ENCODE results near the gene GLIPR1L1. TPM values are rescaled to one million over a fixed set of nuclear protein-coding genes. Genes with fewer than 3 reads are reported as not detected.

Gene GLIPR1L1, protein sequence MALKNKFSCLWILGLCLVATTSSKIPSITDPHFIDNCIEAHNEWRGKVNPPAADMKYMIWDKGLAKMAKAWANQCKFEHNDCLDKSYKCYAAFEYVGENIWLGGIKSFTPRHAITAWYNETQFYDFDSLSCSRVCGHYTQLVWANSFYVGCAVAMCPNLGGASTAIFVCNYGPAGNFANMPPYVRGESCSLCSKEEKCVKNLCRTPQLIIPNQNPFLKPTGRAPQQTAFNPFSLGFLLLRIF
- not detected in 5 replicates for total RNA-seq (2022; extraction: Qiagen RNA extraction)

DNA sequence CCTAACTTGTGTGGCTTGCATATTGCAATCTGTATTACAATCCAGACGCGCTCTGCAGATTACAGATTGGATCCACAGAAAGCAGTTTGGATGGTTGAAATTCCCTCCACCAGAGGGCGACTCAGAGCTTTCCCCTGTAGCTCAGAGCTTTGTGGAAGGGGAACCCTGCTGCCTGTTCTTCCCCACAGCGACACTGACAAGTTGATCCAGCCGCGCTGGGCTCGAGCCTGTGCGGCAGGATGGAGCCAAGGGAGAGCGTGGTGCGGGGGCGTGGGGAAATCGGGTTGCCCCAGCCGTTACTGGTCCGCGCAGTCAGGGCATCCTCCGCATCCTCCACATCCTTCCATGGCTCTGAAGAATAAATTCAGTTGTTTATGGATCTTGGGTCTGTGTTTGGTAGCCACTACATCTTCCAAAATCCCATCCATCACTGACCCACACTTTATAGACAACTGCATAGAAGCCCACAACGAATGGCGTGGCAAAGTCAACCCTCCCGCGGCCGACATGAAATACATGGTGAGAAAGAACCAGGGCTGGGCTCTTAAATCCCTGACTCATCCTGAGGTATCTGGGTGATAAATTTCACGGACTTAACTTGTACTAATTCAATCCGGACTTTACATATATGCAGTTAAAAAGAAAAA is at the start of gene GLIPR1L1:
TSS of gene GLIPR1L1 (plus strand) at position 287 of the 647 bp plus-strand sequence. CDS start at position 346, 59 bp downstream.

DNA sequence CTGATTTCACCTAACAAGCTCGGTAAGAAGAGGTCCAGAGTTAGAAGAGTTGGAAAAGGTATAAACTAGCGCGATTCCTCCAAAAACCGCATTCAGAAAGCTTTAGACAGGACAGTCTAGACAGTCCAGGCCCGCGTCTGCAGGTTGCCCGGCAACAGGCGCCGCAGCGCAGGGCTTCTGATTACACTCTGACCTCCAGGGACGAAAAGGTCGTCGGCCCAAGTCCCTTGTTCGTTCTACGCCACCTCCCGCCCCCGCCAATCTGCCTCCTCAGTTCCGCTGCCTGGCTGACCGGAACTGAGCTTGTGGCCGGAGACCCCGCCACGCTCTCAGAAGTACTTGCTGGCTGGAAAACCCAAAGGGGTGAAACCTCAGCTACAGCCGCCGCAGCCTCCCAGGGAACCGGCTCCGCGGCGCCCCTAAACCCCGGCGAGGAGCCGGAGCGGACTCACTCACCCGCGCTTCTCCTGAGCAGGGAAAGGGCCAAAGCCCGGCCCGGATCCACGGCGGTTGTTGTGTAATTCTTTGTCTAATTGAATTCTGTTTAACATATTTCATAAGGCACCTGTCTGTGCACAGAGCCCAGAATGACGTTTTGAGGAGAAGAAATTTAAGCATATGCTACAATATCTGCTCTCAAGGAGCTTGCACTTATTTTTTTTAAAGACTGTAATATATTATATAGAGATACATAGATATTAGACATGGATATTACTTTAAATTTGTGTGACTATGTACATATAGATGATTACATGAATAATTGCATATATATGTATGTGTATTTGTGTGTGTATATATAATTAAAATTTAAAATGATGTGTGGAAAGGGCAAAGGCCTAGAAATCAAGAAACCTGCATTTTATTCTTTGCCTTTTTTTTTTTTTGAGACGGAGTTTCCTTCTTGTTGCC is 4.3 kb upstream of the GLIPR1L1 start, which contains the start of gene CAPS2:
TSS of gene CAPS2 (minus strand) at position 407 of the 909 bp plus-strand sequence. CDS start 3,826 bp downstream, outside the sequence.

GRCh38 chr12:75390899-75391538 is 56.5 kb downstream of the GLIPR1L1 start, which contains the start of gene GLIPR1L2:
GLIPR1L2 (plus strand) TSS chr12:75391089; CDS start chr12:75391117, 28 bp downstream.

Other genes with a start within 250 kb of the GLIPR1L1 start
- gene KCNC2, start 124.8 kb upstream of the GLIPR1L1 start, total RNA-seq (2022; extraction: Qiagen RNA extraction) = not detected in 5 replicates
- 0.94 to 1.6 TPM (median 0.99 TPM) in 5 replicates for gene CAPS2, start 4.3 kb upstream of the GLIPR1L1 start, total RNA-seq (2022; extraction: Qiagen RNA extraction)
- 0.08 to 0.20 TPM (median 0.10 TPM) in 5 replicates for gene GLIPR1L2, start 56.4 kb downstream of the GLIPR1L1 start, total RNA-seq (2022; extraction: Qiagen RNA extraction)
- 25.3 to 30.7 TPM (median 30.3 TPM) in 5 replicates for gene GLIPR1, start 146.1 kb downstream of the GLIPR1L1 start, total RNA-seq (2022; extraction: Qiagen RNA extraction)
- 51.9 to 79.7 TPM (median 55.6 TPM) in 5 replicates for gene KRR1, start 176.9 kb downstream of the GLIPR1L1 start, total RNA-seq (2022; extraction: Qiagen RNA extraction)